Fibroblast of lung (primary cell): Measurements from ENCODE around the gene SOSTDC1. TPM values are rescaled to one million over a fixed set of nuclear protein-coding genes. Genes with fewer than 3 reads are reported as not detected.
"Not testable (repeated sequence)": the region's sequence is repeated elsewhere in the genome, so short reads cannot be mapped to it uniquely, and the experiment has no call there.

Source experiments
- DNase-seq, 2 donors: peaks; one replicate each; pipeline versions ENCODE4 v3.0.0 to v3.0.0-alpha.2; 2010; ENCODE audit warnings: low read depth in 2 of 2
- H2AFZ ChIP-seq: 2 replicates; pipeline ENCODE4 v1.5.1; 2012; ENCODE audit warnings: low read length, control low read depth, inconsistent platforms
- H3K27ac ChIP-seq: 2 replicates; pipeline ENCODE4 v1.5.1; 2011; ENCODE audit warnings: low read length, control low read depth; ENCODE audit not compliant: insufficient read depth
- H3K27me3 ChIP-seq: 2 replicates; pipeline ENCODE4 v1.5.1; 2011; ENCODE audit warnings: mild to moderate bottlenecking, low read length; ENCODE audit not compliant: control insufficient read depth, insufficient read depth
- H3K36me3 ChIP-seq: 2 replicates; pipeline ENCODE4 v1.5.1; 2011; ENCODE audit warnings: low read length; ENCODE audit not compliant: control insufficient read depth, insufficient read depth
- H3K4me1 ChIP-seq: 2 replicates; pipeline ENCODE4 v1.5.1; 2011; ENCODE audit warnings: low read length; ENCODE audit not compliant: control insufficient read depth, insufficient read depth; ENCODE audit errors: extremely low read depth
- H3K4me2 ChIP-seq: 2 replicates; pipeline ENCODE4 v1.5.1; 2011; ENCODE audit warnings: low read length, control low read depth; ENCODE audit not compliant: insufficient read depth; ENCODE audit errors: extremely low read depth
- H3K4me3 ChIP-seq, 4 experiments: fragments of 200-600 bp in 1 of 4; sonication (generic) in 1 of 4; replicated peaks in 1 of 4; 2 replicates each; pipeline ENCODE4 v1.5.1; 2011 to 2016; ENCODE audit warnings: low read length in 4 of 4, low read depth in 3 of 4, mild to moderate bottlenecking in 3 of 4, control low read depth in 2 of 4, inconsistent platforms in 1 of 4, mixed read lengths in 1 of 4; ENCODE audit not compliant: insufficient read depth in 1 of 4; ENCODE audit errors: control extremely low read depth in 1 of 4
- H3K79me2 ChIP-seq: 2 replicates; pipeline ENCODE4 v1.5.1; 2012; ENCODE audit warnings: mild to moderate bottlenecking, low read length, inconsistent platforms; ENCODE audit not compliant: control insufficient read depth, insufficient read depth
- H3K9ac ChIP-seq: 2 replicates; pipeline ENCODE4 v1.5.1; 2011; ENCODE audit warnings: mild to moderate bottlenecking, low read length, control low read depth; ENCODE audit not compliant: insufficient read depth
- H3K9me3 ChIP-seq: 2 replicates; pipeline ENCODE4 v1.5.1; 2012; ENCODE audit warnings: low read depth, low read length; ENCODE audit not compliant: control insufficient read depth, insufficient read depth
- H4K20me1 ChIP-seq: 2 replicates; pipeline ENCODE4 v1.5.1; 2011; ENCODE audit warnings: low read length; ENCODE audit not compliant: control insufficient read depth, insufficient read depth; ENCODE audit errors: extremely low read depth
- EZH2 ChIP-seq: IDR thresholded peaks from 2 replicates; pipeline ENCODE4 v1.5.1; 2012; ENCODE audit warnings: low read length, control low read depth, mild to moderate bottlenecking; ENCODE audit errors: missing control alignments
- polyA plus RNA-seq, 2 donors: library from polyadenylated mRNA; depleted of rRNA in 1 of 2; stranded (reverse) in 1 of 2; unstranded in 1 of 2; fragments of >200 nt; gene quantifications; 2 replicates each; pipeline ENCODE4 v1.2.1, GENCODE V29; 2011 to 2012; ENCODE audit warnings: missing spikeins in 1 of 2
- total RNA-seq: library from RNA; depleted of rRNA; stranded (reverse); fragments of >200 nt; gene quantifications from 2 replicates; pipeline ENCODE4 v1.2.1, GENCODE V29; 2014
- TF ChIP-seq, protein P1 (sequence below), 2 donors: IDR thresholded peaks in 1 of 2; conservative IDR thresholded peaks in 1 of 2; 1 replicate in 1 of 2; 2 replicates in 1 of 2; pipeline ENCODE4 v1.5.1; 2011 to 2012; ENCODE audit warnings: low read length in 2 of 2, control low read depth in 1 of 2, inconsistent platforms in 1 of 2, low read depth in 1 of 2, mild to moderate bottlenecking in 1 of 2

The SOSTDC1 gene
- total and polyA plus RNA-seq, 2 donors (not counting 1 experiment from before 2014, with no cell fraction given): under 0.01 to 0.05 TPM

DNA sequence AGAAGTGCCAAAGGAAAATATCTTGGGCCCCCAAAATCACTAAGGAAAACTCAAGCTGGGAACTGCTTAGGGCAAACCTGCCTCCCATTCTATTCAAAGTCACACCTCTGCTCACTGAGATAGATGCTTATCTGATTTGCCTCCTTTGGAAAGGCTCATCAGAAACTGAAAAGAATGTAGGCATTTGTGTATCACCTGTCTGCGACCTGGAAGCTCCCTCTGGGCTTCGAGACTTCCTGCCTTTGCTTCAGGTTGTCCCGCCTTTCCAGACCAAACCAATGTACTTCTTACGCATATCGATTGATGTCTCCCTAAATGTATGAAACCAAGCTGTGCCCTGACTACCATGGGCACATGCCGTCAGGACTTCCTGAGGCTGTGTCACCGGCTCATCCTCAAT is 46.6 kb upstream of the SOSTDC1 start:
- Histone ChIP-seq H3K36me3 (no peaks in the 10 kb centered on the region), H3K27me3 (no peaks in the 10 kb centered on the region), H3K4me3 (no peak overlapping the region), H4K20me1 (no peaks in the 10 kb centered on the region), H3K9ac (no peak overlapping the region), H2AFZ (no peak overlapping the region), H3K27ac (no peak overlapping the region), H3K79me2 (no peaks in the 10 kb centered on the region), H3K9me3 (no peaks in the 10 kb centered on the region), H3K4me1 (no peaks in the 10 kb centered on the region), H3K4me2 (no peak overlapping the region)
- TF ChIP-seq, protein P1, sequence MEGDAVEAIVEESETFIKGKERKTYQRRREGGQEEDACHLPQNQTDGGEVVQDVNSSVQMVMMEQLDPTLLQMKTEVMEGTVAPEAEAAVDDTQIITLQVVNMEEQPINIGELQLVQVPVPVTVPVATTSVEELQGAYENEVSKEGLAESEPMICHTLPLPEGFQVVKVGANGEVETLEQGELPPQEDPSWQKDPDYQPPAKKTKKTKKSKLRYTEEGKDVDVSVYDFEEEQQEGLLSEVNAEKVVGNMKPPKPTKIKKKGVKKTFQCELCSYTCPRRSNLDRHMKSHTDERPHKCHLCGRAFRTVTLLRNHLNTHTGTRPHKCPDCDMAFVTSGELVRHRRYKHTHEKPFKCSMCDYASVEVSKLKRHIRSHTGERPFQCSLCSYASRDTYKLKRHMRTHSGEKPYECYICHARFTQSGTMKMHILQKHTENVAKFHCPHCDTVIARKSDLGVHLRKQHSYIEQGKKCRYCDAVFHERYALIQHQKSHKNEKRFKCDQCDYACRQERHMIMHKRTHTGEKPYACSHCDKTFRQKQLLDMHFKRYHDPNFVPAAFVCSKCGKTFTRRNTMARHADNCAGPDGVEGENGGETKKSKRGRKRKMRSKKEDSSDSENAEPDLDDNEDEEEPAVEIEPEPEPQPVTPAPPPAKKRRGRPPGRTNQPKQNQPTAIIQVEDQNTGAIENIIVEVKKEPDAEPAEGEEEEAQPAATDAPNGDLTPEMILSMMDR (conservative IDR thresholded peaks at IDR 0.05 in 1 of 2, IDR thresholded peaks at IDR 0.05 in 1 of 2; ENCODE audit: low read depth in 1 of 2, low read length in 2 of 2): no peak
- TF ChIP-seq EZH2: no peak
- no peak for DNase-seq

DNA sequence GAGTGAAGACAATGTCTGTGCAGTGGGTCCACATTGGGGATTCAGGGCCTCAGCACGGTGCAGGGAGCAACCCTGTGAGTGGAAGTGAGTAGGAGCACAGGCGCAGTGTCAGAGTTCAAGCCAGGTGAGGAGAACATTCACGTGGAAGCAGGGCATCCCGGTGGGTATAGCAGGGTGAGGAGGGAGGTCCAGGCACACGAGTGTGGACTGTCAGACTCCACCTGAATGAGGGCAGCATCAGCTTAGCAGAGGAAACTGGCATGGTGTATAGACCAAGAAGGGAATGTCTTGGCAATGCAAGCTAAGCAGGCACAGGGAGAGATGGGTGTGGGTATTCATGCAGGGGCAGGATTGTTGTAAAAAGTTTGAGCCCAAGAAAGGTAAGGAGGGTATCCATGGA is 45.8 kb upstream of the SOSTDC1 start:
- Histone ChIP-seq H3K9ac (no peak overlapping the region), H3K27me3 (no peaks in the 10 kb centered on the region), H3K9me3 (no peaks in the 10 kb centered on the region), H3K36me3 (no peaks in the 10 kb centered on the region), H3K4me2 (no peak overlapping the region), H3K4me1 (no peaks in the 10 kb centered on the region), H3K27ac (no peak overlapping the region), H4K20me1 (no peaks in the 10 kb centered on the region), H3K4me3 (no peak overlapping the region), H2AFZ (no peak overlapping the region), H3K79me2 (no peaks in the 10 kb centered on the region)
- DNase-seq: no peak
- TF ChIP-seq EZH2: no peak
- TF ChIP-seq, protein P1 (conservative IDR thresholded peaks at IDR 0.05 in 1 of 2, IDR thresholded peaks at IDR 0.05 in 1 of 2; ENCODE audit: low read depth in 1 of 2, low read length in 2 of 2): no peak

DNA sequence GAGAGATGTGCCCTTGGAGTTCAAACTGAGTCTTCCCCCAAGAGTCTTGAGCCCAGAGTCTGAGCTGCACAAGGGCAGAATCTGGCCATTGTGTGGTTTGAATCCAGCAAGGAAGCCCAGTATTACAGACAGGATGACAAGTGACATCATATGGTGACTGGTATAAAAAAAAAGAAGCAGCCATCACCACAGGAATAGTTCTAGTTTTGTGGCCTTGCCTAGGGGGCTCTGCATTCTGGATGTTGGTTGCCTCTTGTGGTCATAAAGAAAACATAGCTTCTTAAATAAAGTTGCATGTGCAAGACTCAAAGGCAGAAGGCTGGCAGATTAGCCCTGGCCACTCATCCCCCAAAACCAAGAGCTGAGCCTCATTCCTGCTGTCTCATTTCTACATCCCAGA is 44.3 kb upstream of the SOSTDC1 start:
- Histone ChIP-seq H3K9ac (no peak overlapping the region), H3K36me3 (no peaks in the 10 kb centered on the region), H4K20me1 (no peaks in the 10 kb centered on the region), H3K4me2 (no peak overlapping the region), H3K4me1 (no peaks in the 10 kb centered on the region), H3K79me2 (no peaks in the 10 kb centered on the region), H3K4me3 (no peak overlapping the region), H3K27ac (no peak overlapping the region), H3K9me3 (no peaks in the 10 kb centered on the region), H3K27me3 (no peaks in the 10 kb centered on the region), H2AFZ (no peak overlapping the region)
- no peak for DNase-seq
- TF ChIP-seq EZH2: no peak
- TF ChIP-seq, protein P1 (conservative IDR thresholded peaks at IDR 0.05 in 1 of 2, IDR thresholded peaks at IDR 0.05 in 1 of 2; ENCODE audit: low read depth in 1 of 2, low read length in 2 of 2): no peak

DNA sequence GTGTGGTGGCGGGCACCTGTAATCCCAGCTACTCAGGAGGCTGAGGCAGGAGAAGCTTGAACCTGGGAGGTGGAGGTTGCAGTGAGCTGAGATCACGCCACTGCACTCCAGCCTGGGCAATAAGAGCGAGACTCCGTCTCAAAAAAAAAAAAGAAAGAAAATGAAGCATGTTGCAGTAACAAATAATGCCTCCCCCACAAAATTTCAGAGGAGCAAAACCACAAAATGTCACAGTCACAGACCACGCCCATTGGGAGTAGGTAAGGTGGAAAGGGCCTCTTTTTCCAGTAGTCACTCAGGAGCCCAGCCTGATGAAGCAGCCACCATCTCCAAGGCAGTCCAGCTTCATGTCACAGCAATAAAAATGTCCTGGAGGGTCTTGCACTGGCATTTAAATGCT is 40.9 kb upstream of the SOSTDC1 start:
- not testable (repeated sequence) for H4K20me1 ChIP-seq, H3K9me3 ChIP-seq, H3K9ac ChIP-seq, H3K79me2 ChIP-seq, H3K4me1 ChIP-seq, H3K4me3 ChIP-seq, H3K27ac ChIP-seq, H2AFZ ChIP-seq, H3K4me2 ChIP-seq, H3K36me3 ChIP-seq, DNase-seq, H3K27me3 ChIP-seq
